Measurements from ENCODE around the gene VAV2.

The VAV2 gene

GRCh38 chr9:133868203-133868602 lies 123.9 kb downstream of the VAV2 start:
- TF ChIP-seq REST (IDR thresholded peaks at IDR 0.05; ENCODE audit: low read depth) (no peak), TEAD4 (IDR thresholded peaks at IDR 0.05) (no peak), TAF1 (IDR thresholded peaks at IDR 0.05; ENCODE audit: low read depth) (no peak), MAX (IDR thresholded peaks at IDR 0.05) (no peak), CEBPB (IDR thresholded peaks at IDR 0.05) (no peak)
- TF ChIP-seq, protein P1, sequence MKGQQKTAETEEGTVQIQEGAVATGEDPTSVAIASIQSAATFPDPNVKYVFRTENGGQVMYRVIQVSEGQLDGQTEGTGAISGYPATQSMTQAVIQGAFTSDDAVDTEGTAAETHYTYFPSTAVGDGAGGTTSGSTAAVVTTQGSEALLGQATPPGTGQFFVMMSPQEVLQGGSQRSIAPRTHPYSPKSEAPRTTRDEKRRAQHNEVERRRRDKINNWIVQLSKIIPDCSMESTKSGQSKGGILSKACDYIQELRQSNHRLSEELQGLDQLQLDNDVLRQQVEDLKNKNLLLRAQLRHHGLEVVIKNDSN (IDR thresholded peaks at IDR 0.05), result no peak

GRCh38 chr9:133866946-133867345 lies 125.2 kb downstream of the VAV2 start:
- TF ChIP-seq NFIC (IDR thresholded peaks at IDR 0.05), result no peak

DNA sequence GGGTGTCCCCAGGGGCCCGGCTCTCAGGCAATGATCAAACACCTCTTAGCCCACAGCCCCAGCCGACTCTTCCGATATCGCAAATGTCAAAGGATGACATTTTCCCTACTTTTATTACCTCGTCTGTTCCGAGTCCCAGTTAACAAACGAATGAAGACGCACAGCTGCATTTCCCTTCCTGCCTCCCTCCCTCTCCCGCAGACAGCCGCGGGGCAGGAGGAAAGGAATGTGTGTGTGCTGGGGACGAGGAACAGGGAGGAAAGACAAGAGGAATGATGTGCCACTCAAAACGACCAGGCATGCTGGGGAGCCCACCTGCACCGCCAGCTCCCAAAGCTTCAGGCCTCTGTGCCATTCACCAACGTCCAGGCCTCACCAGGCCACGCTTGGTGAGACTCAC lies 128.1 kb downstream of the VAV2 start:
- TF ChIP-seq, protein P1 (IDR thresholded peaks at IDR 0.05), result no peak
- TF ChIP-seq TEAD4 (IDR thresholded peaks at IDR 0.05) (no peak), RAD21 (IDR thresholded peaks at IDR 0.05; ENCODE audit: low read depth) (no peak), NFIC (IDR thresholded peaks at IDR 0.05) (no peak), FOXM1 (IDR thresholded peaks at IDR 0.05; ENCODE audit: borderline replicate concordance, low read depth) (no peak), YY1 (IDR thresholded peaks at IDR 0.05; ENCODE audit: low read depth) (no peak), ZBTB7A (IDR thresholded peaks at IDR 0.05; ENCODE audit: low read depth) (no peak), CREB1 (IDR thresholded peaks at IDR 0.05; ENCODE audit: low read depth) (no peak), MAX (IDR thresholded peaks at IDR 0.05) (no peak), CEBPB (IDR thresholded peaks at IDR 0.05) (no peak), EP300 (IDR thresholded peaks at IDR 0.05; ENCODE audit: borderline replicate concordance) (no peak), TAF1 (IDR thresholded peaks at IDR 0.05; ENCODE audit: low read depth) (no peak)

GRCh38 chr9:133863257-133863592 lies 128.9 kb downstream of the VAV2 start:
- TF ChIP-seq ZBTB7A (IDR thresholded peaks at IDR 0.05; ENCODE audit: low read depth) (no peak), TAF1 (IDR thresholded peaks at IDR 0.05; ENCODE audit: low read depth) (no peak), CEBPB (IDR thresholded peaks at IDR 0.05) (no peak), CREB1 (IDR thresholded peaks at IDR 0.05; ENCODE audit: low read depth) (no peak), EGR1 (IDR thresholded peaks at IDR 0.05) (no peak), FOXM1 (IDR thresholded peaks at IDR 0.05; ENCODE audit: borderline replicate concordance, low read depth) (no peak), EP300 (IDR thresholded peaks at IDR 0.05; ENCODE audit: borderline replicate concordance) (no peak), REST (IDR thresholded peaks at IDR 0.05; ENCODE audit: low read depth) (no peak), MAX (IDR thresholded peaks at IDR 0.05) (no peak), NFIC (IDR thresholded peaks at IDR 0.05) (no peak), YY1 (IDR thresholded peaks at IDR 0.05; ENCODE audit: low read depth) (no peak), TCF12 (IDR thresholded peaks at IDR 0.05; ENCODE audit: low read depth) (no peak), TEAD4 (IDR thresholded peaks at IDR 0.05) (no peak), RAD21 (IDR thresholded peaks at IDR 0.05; ENCODE audit: low read depth) (no peak)
- TF ChIP-seq, protein P1 (IDR thresholded peaks at IDR 0.05), result no peak

DNA sequence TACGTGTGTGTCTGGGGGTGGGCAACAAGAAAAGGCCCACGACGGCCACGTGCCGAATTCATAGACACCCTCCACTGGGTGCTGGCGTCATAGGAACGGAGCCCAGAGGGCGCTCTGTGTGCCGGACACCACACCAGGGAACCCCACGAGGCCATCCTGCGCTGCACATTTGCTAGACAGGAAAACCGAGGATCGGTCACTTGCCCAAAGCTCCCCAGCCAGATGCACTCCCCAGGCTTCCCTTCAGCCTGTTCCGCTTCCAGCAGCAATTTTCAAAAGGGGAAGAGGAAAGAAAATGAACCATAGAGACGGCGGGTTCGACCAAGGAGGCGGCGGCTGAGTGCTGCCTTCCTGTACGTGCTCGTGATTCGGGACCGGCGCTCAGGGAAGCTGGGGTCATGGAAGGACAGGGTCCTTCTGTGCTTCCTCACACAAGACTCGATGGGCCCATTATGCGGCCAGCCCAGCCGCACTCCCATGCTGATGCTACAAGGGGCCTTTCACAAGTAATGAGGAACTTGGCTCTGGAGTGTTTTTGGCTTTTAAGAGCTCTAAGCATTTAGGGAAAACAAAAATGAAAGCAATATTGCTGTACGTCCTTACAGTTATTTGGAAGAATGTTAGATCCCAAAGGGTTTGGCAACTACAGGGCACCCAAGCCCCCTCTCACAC lies 129.4 kb downstream of the VAV2 start:
- TF ChIP-seq FOXM1 (IDR thresholded peaks at IDR 0.05; ENCODE audit: borderline replicate concordance, low read depth) (no peak), TEAD4 (IDR thresholded peaks at IDR 0.05) (no peak), EP300 (IDR thresholded peaks at IDR 0.05; ENCODE audit: borderline replicate concordance) (no peak), RAD21 (IDR thresholded peaks at IDR 0.05; ENCODE audit: low read depth) (no peak), CEBPB (IDR thresholded peaks at IDR 0.05) (no peak), MAX (IDR thresholded peaks at IDR 0.05) (no peak), ZBTB7A (IDR thresholded peaks at IDR 0.05; ENCODE audit: low read depth) (no peak), YY1 (IDR thresholded peaks at IDR 0.05; ENCODE audit: low read depth) (no peak)
- TF ChIP-seq, protein P1 (IDR thresholded peaks at IDR 0.05), result no peak
